Cardiac fibroblast (primary cell): Measurements from ENCODE around the gene ENTPD8.

Source experiments
- DNase-seq, 2 donors: peaks; one replicate each; pipeline versions ENCODE4 v3.0.0 to v3.0.0-alpha.2; 2010; ENCODE audit warnings: low read depth in 2 of 2
- H3K4me3 ChIP-seq, 2 donors: replicated peaks in 1 of 2; 1 replicate in 1 of 2; 2 replicates in 1 of 2; pipeline ENCODE4 v1.5.1; 2011; ENCODE audit warnings: low read depth in 2 of 2, low read length in 2 of 2, mild to moderate bottlenecking in 2 of 2, moderate library complexity in 1 of 2
- CTCF ChIP-seq: IDR thresholded peaks from one replicate; pipeline ENCODE4 v1.5.1; 2011; ENCODE audit warnings: low read depth, mild to moderate bottlenecking, low read length, inconsistent platforms

ENTPD8 gene

GRCh38 chr9:137464291-137464999, 23.3 kb upstream of the ENTPD8 start:
- TF ChIP-seq CTCF = no peak
- no peak for DNase-seq
- H3K4me3 ChIP-seq = no peak overlapping the region

- no peak overlapping the region for H3K4me3 ChIP-seq
- no peak for TF ChIP-seq CTCF
- no peak for DNase-seq
These were observed 22.8 kb upstream of the ENTPD8 start for GRCh38 chr9:137463931-137464290.

DNA sequence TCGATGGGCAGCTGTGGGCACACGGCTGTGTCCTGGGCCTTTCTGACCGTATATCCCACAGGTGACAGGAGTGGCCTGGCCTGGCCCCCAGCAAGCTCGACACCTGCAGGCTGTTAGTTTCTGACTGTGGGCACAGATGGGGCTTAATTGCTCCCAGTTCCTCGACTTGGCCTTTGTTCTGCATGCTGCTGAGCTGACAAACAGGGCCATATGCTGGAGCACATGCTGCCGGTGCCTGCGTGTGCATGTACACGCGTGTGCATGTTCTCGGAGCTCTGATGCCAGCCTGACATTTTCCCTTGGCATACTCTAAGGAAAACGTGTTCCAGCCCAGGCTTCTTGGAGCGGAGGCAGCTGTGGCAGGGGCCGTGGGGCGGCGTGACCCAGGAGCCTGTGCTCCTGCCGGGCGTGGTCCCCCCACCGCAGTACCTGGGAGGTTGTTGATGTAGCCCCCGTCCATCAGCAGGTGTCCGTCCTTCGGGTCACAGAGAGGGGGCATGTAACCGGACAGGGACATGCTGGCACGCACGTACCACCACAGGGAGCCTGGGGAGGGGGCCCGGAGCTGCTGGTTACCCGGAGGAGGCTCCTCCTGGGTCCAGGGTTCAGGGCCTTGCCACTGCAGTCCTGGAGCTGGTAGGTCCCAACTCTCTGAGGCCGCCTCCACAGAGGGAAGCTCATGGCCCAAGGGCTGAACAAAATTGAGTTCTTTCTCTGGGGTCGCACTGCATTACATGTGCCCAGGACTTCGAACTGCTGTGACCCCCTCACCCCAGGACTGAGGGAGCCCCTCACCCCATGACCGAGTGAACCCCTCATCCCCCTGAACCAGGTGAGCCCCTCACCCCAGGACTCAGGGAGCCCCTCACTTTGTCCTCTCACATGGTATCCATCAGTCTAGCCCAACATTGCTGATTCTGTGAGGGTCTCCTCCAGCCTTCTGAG, 22.1 kb upstream of the ENTPD8 start:
- no peak overlapping the region for H3K4me3 ChIP-seq
- no peak for TF ChIP-seq CTCF
- no peak for DNase-seq

DNA sequence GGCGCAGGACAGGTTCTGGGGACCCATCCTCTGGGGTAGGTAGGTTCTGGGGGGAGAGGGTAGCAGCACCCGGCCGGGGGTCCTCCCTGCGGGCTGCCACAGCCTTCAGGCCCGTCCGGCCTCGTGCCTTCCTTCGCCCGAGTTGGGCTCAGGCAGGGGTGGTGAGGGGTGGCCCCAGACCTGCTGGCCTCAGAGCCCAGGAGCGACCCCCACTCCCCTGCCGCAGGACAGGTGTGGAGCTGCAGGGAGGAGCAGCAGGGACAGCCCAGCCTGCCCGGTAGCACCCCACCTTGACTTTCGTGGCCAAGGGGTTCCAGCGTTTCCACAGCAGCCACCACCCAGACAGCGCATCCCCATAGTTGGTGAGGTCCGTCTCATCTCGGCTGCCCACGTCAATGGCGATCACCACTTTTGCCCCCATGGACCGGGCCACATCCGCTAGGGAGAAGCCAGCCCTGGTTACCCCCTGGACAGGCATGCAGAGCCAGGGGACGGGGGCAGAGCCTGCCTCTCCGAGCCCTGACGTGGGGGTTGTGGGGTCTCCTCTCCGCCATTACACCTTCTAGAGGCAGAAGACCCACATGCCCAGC, 21.3 kb upstream of the ENTPD8 start:
- no peak overlapping the region for H3K4me3 ChIP-seq
- no peak for DNase-seq

DNA sequence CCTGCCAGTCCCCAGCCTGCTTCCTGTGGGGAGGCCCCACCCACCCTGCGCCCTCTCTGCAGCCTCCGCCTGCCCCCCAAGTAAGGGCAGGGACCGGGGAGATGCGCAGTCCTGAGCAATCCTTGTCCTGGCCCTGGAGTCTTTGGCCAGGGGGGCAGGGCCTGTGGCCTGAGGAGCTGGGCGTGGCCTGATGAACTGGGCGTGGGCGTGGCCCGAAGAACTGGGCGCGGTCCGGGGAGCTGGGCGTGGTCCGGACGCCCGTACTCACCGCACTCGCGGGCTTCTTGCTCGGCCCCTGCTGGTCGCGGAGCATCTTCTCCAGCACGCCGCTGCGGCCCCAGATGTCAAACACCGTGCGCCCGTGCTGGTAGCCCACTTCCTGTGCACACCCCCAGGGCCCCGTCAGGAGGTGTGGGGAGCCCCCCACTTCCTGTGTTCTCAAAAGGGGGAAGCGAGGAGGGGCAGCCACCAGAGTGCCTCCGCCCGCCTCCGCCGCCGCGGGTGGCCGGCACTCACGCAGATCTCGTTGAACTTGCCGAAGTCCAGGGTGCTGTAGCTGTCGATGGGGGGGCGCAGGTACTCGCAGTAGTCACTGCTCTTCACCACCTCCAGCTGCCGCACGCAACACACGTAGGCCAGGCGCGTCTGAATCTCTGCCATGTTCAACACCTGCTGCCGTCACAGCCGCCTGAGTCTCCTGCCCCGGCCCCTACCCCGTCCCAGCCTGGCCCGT, 20.7 kb upstream of the ENTPD8 start:
- peak; percentile 4 for TF ChIP-seq CTCF
- no peak overlapping the region for H3K4me3 ChIP-seq
- peak; percentile 58 to 68 for DNase-seq

More for the DNA sequence above, 21.3 kb upstream of the ENTPD8 start:
- TF ChIP-seq CTCF = no peak

- TF ChIP-seq CTCF = no peak
- H3K4me3 ChIP-seq = no peak overlapping the region
- DNase-seq = no peak
These were observed 20.1 kb upstream of the ENTPD8 start for GRCh38 chr9:137461316-137461662.
